Endothelial cell of umbilical vein (primary cell): Measurements from ENCODE around the gene APOB.

Source experiments
- POLR2A ChIP-seq: IDR thresholded peaks from 2 replicates; pipeline ENCODE4 v1.6.1; 2012; ENCODE audit warnings: low read depth, mild to moderate bottlenecking, control low read depth, low read length
- POLR2AphosphoS5 ChIP-seq: IDR thresholded peaks from 2 replicates; pipeline ENCODE4 v1.6.1; 2012; ENCODE audit warnings: low read depth, mild to moderate bottlenecking, control low read depth, low read length, moderate library complexity; ENCODE audit not compliant: insufficient read depth
- TF ChIP-seq, protein P1 (sequence below), 2 donors: IDR thresholded peaks; 1 replicate in 1 of 2; 2 replicates in 1 of 2; pipeline ENCODE4 v1.5.1; 2011; ENCODE audit warnings: low read length in 2 of 2, mild to moderate bottlenecking in 2 of 2, moderate library complexity in 2 of 2, control low read depth in 1 of 2, inconsistent platforms in 1 of 2, low read depth in 1 of 2; ENCODE audit not compliant: insufficient read depth in 1 of 2; ENCODE audit errors: extremely low read depth in 1 of 2

DNA sequence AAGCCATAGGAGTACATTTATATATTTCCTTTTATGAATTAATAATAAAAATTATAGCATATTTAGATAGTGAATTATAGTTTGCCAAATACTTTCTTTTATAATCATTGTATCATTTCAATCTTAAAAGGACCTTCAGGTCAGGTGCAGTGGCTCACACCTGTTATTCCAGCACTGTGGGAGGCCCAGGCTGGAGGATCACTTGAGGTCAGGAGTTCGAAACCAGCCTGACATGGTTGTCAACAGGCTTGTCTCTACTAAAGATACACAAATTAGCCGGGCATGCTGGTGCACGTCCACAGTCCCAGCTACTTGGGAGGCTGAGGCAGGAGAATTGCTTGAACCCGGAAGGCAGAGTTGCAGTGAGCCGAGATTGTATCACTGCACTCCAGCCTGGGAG, 19.7 kb downstream of the APOB start:
- no peak for TF ChIP-seq POLR2AphosphoS5
- TF ChIP-seq, protein P1, sequence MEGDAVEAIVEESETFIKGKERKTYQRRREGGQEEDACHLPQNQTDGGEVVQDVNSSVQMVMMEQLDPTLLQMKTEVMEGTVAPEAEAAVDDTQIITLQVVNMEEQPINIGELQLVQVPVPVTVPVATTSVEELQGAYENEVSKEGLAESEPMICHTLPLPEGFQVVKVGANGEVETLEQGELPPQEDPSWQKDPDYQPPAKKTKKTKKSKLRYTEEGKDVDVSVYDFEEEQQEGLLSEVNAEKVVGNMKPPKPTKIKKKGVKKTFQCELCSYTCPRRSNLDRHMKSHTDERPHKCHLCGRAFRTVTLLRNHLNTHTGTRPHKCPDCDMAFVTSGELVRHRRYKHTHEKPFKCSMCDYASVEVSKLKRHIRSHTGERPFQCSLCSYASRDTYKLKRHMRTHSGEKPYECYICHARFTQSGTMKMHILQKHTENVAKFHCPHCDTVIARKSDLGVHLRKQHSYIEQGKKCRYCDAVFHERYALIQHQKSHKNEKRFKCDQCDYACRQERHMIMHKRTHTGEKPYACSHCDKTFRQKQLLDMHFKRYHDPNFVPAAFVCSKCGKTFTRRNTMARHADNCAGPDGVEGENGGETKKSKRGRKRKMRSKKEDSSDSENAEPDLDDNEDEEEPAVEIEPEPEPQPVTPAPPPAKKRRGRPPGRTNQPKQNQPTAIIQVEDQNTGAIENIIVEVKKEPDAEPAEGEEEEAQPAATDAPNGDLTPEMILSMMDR (IDR thresholded peaks at IDR 0.05; ENCODE audit: extremely low read depth in 1 of 2, insufficient read depth in 1 of 2, low read depth in 1 of 2, low read length in 2 of 2) = no peak
- no peak for TF ChIP-seq POLR2A
